NCI-H1436 (cell line): ENCODE data around the gene AAK1.
"Not testable (repeated sequence)": the region's sequence is repeated elsewhere in the genome, so short reads cannot be mapped to it uniquely, and the experiment has no call there.

Experiments
- DNase-seq: peaks from one replicate; lab custom pipeline; 2025; lab: John Stamatoyannopoulos, UW

Gene AAK1

DNA sequence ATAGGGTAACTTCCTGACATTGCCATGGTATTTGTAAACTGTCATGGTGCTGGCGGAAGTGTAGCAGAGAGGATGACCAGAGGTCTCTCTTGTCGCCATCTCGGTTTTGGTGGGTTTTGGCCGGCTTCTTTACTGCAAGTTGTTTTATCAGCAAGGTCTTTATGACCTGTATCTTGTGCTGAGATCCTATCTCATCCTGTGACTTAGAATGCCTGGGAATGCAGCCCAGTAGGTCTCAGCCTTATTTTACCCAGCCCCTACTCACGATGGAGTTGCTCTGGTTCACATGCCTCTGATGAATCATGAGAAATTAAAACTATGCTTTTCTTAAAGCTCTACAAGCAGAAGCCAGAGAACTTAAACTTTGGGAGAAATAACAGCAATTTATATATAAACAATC is 193.6 kb downstream of the AAK1 start:
- DNase-seq: no peak

DNA sequence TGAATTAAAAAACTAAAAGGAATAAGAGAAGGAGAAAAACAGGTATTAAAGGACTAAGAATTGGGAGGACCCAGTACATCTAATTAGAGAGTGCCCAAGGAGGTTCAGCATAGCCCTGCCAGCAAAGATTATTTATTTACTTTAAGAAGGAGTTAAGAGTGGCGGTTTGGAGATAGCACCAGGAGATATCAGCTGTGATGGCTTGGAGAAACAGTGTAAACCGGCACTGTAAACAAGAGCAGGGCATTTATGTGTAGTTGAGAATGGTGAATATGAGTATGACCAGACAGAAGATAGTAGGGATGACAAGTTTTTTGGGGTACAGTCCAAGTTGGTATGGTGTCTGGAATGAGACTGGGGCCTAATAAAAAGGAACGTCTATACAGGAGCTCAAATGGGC is 199.9 kb downstream of the AAK1 start:
- DNase-seq: not testable (repeated sequence)

DNA sequence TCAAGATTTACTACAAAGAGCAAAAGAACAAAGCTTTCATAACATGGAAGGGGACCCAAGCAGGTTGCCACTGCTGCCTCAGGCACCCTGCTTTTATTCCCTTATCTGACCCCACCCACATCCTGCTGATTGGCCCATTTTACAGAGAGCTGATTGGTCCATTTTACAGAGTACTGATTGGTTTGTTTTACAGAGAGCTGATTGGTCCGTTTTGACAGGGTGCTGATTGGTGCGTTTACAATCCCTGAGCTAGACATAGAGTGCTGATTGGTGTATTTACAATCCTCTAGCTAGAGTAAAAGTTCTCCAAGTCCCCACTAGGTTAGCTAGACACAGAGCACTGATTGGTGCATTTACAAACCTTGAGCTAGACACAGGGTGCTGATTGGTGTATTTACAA is 204.0 kb downstream of the AAK1 start:
- not testable (repeated sequence) for DNase-seq

DNA sequence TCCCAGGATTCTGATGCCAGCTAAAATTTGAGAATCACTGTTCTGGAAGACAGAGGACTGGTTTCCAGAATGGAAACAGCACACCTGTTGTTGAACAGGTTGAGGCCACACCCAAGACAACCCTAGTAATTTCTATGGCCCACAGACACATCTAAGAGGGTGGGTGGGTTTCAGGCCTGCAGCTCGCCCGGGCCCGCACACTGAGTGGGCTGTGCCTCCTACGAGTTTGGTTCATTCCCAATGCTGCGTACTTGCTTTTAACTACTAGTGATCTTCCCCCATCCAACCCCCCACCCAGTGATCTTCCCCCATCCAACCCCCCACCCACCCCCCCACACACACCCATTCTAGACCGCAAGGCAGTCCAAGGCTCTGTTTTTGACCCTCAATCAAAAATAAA is 205.0 kb downstream of the AAK1 start:
- no peak for DNase-seq

DNA sequence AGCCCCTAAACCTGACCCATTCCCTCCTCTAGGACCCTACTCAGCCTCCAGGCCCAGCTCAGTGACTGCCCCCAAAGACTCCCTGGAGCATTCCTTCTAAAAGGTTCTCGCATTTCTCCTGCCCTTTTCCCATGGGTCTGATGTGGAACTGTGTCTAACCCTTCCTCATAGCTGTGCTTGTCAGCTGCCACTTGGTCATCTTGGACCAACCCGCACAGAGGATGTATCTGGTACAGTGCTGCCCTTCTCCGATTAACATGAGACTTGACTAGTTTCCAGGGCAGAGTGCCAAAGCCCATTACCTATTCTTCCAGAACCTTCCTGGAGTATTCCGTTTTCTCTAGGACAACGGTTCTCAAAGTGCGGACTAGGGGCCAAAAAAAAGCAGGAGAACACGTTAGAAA is 205.8 kb downstream of the AAK1 start:
- no peak for DNase-seq

DNA sequence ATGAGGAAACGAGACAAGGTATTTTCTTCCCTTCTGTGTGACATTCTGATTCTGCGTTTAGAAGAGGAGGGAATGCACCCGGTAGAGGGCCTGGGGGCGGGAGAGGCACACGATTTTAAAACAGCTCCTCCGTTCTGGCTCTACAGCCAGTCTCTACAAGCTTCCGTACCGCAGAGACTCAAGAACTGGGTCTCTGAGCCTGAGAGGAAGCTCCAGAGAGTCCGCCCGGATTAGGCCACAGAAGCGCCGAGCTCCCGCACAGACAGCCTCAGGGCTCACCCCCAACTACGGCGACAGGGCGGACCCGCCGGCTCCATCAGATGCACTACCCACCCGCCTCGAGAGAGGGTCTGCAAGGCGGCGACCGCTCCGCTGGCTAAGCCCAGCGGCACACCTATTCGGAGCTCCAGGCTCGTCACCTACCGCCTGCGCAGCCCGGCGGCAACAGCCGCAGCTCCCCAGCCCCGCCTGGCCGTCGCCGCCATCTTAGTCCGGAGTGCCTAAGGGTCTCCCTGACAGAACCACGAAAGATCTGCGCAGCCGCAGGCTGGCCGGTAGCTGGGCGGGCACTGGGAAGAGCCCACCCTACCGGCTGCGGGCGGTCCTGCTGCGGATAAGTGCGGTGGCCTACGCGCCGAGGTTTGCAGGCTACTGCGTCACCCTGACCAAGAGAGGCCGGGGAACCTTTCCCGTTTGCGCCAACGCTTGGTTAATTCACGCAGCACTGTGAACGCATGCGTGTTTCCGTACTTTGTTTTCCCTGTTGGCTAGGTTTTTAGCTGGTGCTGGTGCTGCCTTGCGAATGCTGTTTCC is 206.4 kb downstream of the AAK1 start, which contains the start of gene NFU1:
TSS of gene NFU1 (minus strand) at position 498 of the 813 bp plus-strand sequence. CDS start at position 485, 13 bp downstream.
- peak; percentile 89 for DNase-seq

DNA sequence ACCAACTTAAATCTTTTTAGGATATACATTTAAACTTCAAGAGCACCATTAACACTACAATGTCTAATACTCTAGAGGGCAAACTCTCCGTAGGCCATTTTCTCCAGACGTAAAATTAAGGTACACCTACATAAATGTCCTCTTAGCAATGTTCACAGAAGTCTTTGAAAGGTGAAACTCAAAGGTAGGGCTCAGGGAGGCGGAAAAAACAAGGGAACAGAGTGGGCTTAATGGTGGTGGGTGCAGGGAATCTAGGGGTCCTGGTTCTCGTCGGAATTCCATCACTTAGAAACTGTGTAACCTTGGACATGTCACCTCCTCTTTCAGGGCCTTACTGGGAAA is 207.0 kb downstream of the AAK1 start:
- DNase-seq: no peak

DNA sequence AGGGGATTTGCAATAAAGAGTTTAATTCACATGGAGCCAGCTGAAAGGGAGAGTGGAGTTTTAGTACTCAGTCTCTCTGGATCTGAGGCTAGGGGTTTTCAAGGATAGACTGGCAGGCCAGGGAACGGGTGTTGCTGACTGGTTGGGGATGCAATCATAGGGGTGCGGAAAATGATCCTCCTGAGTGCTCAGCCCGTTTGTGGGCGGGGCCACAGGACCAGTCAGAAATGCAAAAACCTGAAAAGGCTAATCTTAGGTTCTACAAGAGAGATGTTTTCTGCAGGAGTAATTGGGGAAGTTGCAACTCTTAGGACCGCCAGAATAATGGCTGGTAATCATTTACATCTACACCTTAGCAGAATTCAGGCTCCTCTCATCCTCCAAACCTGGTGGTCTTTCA is 208.8 kb downstream of the AAK1 start:
- DNase-seq: no peak

DNA sequence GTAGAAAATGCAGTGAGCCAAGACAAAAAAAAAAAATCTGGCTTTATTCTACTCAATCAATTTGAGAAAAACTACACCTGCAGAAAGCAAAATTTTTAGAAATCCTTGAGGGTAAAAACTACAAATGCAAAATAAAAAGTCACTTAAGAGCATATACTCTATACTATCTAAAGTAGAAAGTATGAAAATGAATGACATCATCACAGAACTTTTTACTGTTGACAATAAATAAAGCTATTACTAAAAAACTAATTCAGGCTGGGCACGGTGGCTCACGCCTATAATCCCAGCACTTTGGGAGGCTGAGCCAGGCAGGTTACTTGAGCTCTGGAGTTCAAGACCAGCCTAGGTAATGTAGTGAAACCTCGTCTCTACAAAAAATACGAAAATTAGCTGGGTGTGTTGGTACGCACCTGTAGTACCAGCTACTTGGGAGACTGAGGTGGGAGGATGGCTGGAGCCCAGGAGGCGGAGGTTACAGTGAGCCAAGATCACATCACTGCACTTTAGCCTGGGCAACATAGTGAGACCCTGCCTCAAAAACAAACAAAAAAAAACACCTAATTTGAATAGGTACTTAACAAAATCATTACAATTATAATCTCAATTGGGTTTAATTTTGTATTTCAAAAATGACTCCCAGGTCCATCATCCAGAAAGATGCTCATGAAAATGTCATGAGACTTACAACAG is 213.9 kb downstream of the AAK1 start:
- DNase-seq: no peak

DNA sequence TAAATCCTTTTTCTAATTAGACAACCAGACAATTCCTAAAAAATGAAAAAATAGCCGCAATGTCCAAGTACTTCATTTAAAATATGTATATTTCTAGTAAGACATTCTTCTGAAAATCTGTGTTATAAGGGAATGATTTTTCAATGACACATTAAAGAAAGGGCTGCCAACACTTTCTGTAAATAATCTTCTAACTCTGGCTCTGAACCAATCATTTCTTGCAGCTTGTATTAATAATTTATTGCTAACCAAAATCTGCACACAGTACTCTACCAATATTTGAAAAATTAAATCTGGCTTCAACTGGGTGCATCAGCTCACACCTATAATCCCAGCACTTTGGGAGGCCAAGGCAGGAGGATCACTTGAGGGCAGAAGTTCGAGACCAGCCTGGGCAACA is 214.6 kb downstream of the AAK1 start:
- no peak for DNase-seq

DNA sequence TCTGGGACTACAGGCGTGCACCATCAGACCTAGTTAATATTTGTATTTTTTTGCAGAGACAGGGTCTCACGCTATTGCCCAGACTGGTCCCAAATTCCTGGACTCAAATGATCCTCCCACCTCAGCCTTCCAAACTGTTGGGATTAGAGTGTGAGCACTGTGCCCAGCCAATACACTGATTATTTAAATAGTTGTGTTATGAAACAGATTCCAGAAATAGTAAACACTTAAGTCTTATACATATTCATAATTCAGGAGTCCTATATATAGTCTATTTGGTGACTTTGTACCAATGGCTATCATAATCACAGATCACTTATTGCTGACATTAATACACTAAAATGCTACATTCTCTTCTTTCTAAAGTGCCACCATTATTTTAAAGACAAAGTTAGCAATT is 219.1 kb downstream of the AAK1 start:
- DNase-seq: no peak

DNA sequence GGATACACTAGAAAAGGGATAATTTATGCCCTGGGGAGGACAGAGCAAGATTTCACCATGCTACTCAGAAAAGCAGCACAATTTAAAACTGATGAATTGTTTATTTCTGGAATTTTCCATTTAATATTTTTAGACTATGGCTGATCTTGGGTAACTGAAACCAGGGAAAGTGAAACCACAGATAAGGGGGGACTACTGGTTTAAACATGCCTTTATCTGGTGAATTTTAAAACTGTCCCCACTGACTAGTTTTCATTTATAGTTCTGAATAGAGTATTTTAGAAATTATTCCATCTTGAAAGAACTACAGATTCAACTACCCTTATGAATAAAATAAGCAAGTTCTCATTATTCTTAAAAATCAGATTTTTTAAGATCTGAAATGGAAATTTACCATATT is 221.3 kb downstream of the AAK1 start:
- no peak for DNase-seq

DNA sequence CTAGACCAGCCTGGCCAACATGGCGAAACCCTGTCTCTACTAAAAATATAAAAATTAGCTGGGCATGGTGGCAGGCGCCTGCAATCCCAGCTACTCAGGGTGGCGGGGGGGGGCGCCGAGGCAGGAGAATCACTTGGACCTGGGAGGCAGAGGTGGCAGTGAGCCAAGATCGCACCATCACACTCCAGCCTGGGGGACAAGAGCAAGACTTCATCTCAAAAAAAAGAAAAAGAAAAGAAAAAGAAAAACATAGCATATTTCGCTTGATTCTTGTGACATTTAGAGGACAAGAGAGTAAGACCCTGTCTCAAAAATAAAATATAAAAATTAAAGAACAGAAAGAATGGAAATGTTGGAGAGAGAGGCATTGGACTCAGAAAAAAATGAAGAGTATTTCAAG is 224.4 kb downstream of the AAK1 start:
- DNase-seq: not testable (repeated sequence)

DNA sequence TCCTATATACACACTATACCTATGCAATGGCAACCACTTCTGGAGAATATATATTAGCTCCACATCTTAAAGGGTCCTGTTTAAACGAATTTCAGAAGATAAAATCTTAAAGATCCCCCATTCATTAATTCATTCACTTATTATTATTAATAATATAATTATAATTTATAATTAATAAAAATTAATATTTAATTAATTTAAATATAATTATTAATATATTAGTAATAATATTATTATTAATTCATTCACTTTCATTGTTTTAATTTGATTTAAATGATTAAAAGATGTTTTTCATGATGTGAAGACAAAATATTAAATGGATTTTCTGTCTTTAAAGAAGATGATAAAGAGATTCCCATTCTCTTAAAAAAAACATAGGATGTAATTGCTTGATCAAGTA is 227.4 kb downstream of the AAK1 start:
- no peak for DNase-seq
